HepG2 (cell line): ENCODE data around the gene STAMBPL1. TPM values are rescaled to one million over a fixed set of nuclear protein-coding genes. Genes with fewer than 3 reads are reported as not detected.

Experiments
- AGO1 ChIP-seq: fragments of 200-400 bp; formaldehyde crosslinking; IDR thresholded peaks from 2 replicates; pipeline ENCODE4 v1.6.1; 2017; ENCODE audit warnings: mild to moderate bottlenecking, low read depth, low read length, moderate library complexity; ENCODE audit not compliant: poor library complexity, severe bottlenecking
- E2F2 ChIP-seq: sonication (generic); formaldehyde crosslinking; IDR thresholded peaks from 2 replicates; pipeline ENCODE4 v1.4.0; 2020; ENCODE audit warnings: missing genetic modification reagents, borderline replicate concordance
- FOXA3 ChIP-seq: IDR thresholded peaks from 2 replicates; pipeline ENCODE4 v1.6.1; 2016; ENCODE audit warnings: missing genetic modification reagents, missing compliant biosample characterization
- HBP1 ChIP-seq: IDR thresholded peaks from 2 replicates; pipeline ENCODE4 v1.6.1; 2016; ENCODE audit warnings: low read depth, control low read depth
- HIVEP1 ChIP-seq: sonication (generic); formaldehyde crosslinking; IDR thresholded peaks from 2 replicates; pipeline ENCODE4 v1.4.0; 2020; ENCODE audit warnings: mild to moderate bottlenecking, missing genetic modification reagents
- HOXA7 ChIP-seq: sonication (generic); formaldehyde crosslinking; IDR thresholded peaks from 2 replicates; pipeline ENCODE4 v1.8.1; 2022; ENCODE audit warnings: mild to moderate bottlenecking, missing genetic modification reagents, moderate library complexity
- MTF1 ChIP-seq: sonication (generic); formaldehyde crosslinking; IDR thresholded peaks from 2 replicates; pipeline ENCODE4 v1.5.0; 2020; ENCODE audit warnings: missing genetic modification reagents
- NFE2L2 ChIP-seq: fragments of 150-350 bp; IDR thresholded peaks from 2 replicates; pipeline ENCODE4 v1.6.1; 2014; ENCODE audit warnings: low read length
- TARDBP ChIP-seq: sonication (generic); formaldehyde crosslinking; IDR thresholded peaks from 2 replicates; pipeline ENCODE4 v1.8.0; 2022; ENCODE audit warnings: mild to moderate bottlenecking, missing genetic modification reagents
- YEATS4 ChIP-seq: sonication (generic); formaldehyde crosslinking; IDR thresholded peaks from 2 replicates; pipeline ENCODE4 v1.4.0; 2020; ENCODE audit warnings: missing genetic modification reagents, borderline replicate concordance
- ZC3H13 ChIP-seq: sonication (generic); formaldehyde crosslinking; IDR thresholded peaks from 2 replicates; pipeline ENCODE4 v1.8.1; 2023; ENCODE audit warnings: mild to moderate bottlenecking, missing genetic modification reagents, moderate library complexity
- ZNF331 ChIP-seq: sonication (generic); formaldehyde crosslinking; IDR thresholded peaks from 2 replicates; pipeline ENCODE4 v1.4.0; 2020; ENCODE audit warnings: missing genetic modification reagents
- ZNF407 ChIP-seq: sonication (generic); formaldehyde crosslinking; IDR thresholded peaks from one replicate; pipeline ENCODE4 v1.5.1; 2020; ENCODE audit warnings: mild to moderate bottlenecking, missing genetic modification reagents; ENCODE audit errors: not compliant biosample characterization
- ZNF772 ChIP-seq: sonication (generic); formaldehyde crosslinking; IDR thresholded peaks from 2 replicates; pipeline ENCODE4 v1.5.0; 2020; ENCODE audit warnings: mild to moderate bottlenecking, missing genetic modification reagents
- ZNF879 ChIP-seq: sonication (generic); formaldehyde crosslinking; IDR thresholded peaks from 2 replicates; pipeline ENCODE4 v1.8.1; 2023; ENCODE audit warnings: missing genetic modification reagents
- polyA plus RNA-seq, 8 experiments: library from polyadenylated mRNA; depleted of rRNA in 3 of 8; stranded (reverse) in 7 of 8; unstranded in 1 of 8; fragments of >200 nt; fragmentation: Illumina TruSeq in 4 of 8; extraction: Trizol in 4 of 8; gene quantifications; 2 replicates each; pipeline versions ENCODE4 v1.2.1 to v1.2.3, GENCODE V29; 2011 to 2016; ENCODE audit warnings: low read depth in 4 of 8, missing spikeins in 1 of 8, mixed read lengths in 1 of 8; ENCODE audit not compliant: insufficient read depth in 1 of 8
- total RNA-seq, 5 experiments: library from RNA; depleted of rRNA; stranded (reverse); fragments of >200 nt; fragmentation: Illumina TruSeq; extraction: Trizol; gene quantifications; 2 replicates each; pipeline ENCODE4 v1.2.3, GENCODE V29; 2016; ENCODE audit warnings: low read depth in 1 of 5
- TF ChIP-seq, protein P1 (sequence below): sonication (generic); formaldehyde crosslinking; IDR thresholded peaks from 2 replicates; pipeline ENCODE4 v1.5.1; 2020; ENCODE audit warnings: missing genetic modification reagents, mild to moderate bottlenecking, borderline replicate concordance

Gene STAMBPL1
- total and polyA plus RNA-seq, 2 of the 13 experiments (the other 11 are each of a cell fraction or from before 2014, with no cell fraction given): 1.4 to 1.5 TPM

GRCh38 chr10:88880282-88881076 lies 434 bp downstream of the STAMBPL1 start (continued):
- TF ChIP-seq, protein P1, sequence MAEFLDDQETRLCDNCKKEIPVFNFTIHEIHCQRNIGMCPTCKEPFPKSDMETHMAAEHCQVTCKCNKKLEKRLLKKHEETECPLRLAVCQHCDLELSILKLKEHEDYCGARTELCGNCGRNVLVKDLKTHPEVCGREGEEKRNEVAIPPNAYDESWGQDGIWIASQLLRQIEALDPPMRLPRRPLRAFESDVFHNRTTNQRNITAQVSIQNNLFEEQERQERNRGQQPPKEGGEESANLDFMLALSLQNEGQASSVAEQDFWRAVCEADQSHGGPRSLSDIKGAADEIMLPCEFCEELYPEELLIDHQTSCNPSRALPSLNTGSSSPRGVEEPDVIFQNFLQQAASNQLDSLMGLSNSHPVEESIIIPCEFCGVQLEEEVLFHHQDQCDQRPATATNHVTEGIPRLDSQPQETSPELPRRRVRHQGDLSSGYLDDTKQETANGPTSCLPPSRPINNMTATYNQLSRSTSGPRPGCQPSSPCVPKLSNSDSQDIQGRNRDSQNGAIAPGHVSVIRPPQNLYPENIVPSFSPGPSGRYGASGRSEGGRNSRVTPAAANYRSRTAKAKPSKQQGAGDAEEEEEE (CRISPR knock-in tag): no peak
- no peak for TF ChIP-seq HOXA7 (CRISPR knock-in tag)
- TF ChIP-seq ZNF407 (CRISPR knock-in tag): peak; percentile 82
- TF ChIP-seq ZNF331 (CRISPR knock-in tag): no peak; the same call in 1 of the 2 replicates
- TF ChIP-seq ZC3H13 (CRISPR knock-in tag): no peak
- no peak for TF ChIP-seq HBP1
- TF ChIP-seq HIVEP1 (CRISPR knock-in tag): peak; percentile 62; the same call in 1 of the 2 replicates
- no peak for TF ChIP-seq FOXA3 (CRISPR knock-in tag)
- TF ChIP-seq ZNF772 (CRISPR knock-in tag): peak; percentile 42; the same call in 1 of the 2 replicates
- TF ChIP-seq AGO1: no peak
- no peak for TF ChIP-seq ZNF879 (CRISPR knock-in tag)
- TF ChIP-seq YEATS4: 0 out of 2 replicates have a peak, but pooled peaks have one; percentile 40
- peak; percentile 63; the same call in 1 of the 2 replicates for TF ChIP-seq E2F2 (CRISPR knock-in tag)
- TF ChIP-seq MTF1 (CRISPR knock-in tag): peak; percentile 82
- TF ChIP-seq TARDBP: 0 out of 2 replicates have a peak, but pooled peaks have one; percentile 27
- TF ChIP-seq NFE2L2: no peak
